ENCODE measurements around the gene MAJIN. TPM values are rescaled to one million over a fixed set of nuclear protein-coding genes. Genes with fewer than 3 reads are reported as not detected.

Gene MAJIN
- total RNA-seq, 1 experiment from 2014 or later, result not detected

GRCh38 chr11:64931290-64931689, 40.6 kb downstream of the MAJIN start:
- Histone ChIP-seq H3K4me1 (no peaks in the 10 kb centered on the region; the same call in 1 of the 2 replicates), H3K27me3 (no peaks in the 10 kb centered on the region), H3K4me3 (no peak overlapping the region), H3K27ac (no peak overlapping the region), H3K9me3 (replicated peaks) (no peaks in the 10 kb centered on the region), H3K36me3 (no peaks in the 10 kb centered on the region)
- DNase-seq, result no peak

GRCh38 chr11:64930340-64930739, 41.6 kb downstream of the MAJIN start:
- Histone ChIP-seq H3K27me3 (no peaks in the 10 kb centered on the region), H3K4me1 (no peaks in the 10 kb centered on the region; the same call in 1 of the 2 replicates), H3K36me3 (no peaks in the 10 kb centered on the region), H3K4me3 (no peak overlapping the region), H3K9me3 (replicated peaks) (no peaks in the 10 kb centered on the region), H3K27ac (no peak overlapping the region)
- no peak for DNase-seq

GRCh38 chr11:64929625-64930024, 42.3 kb downstream of the MAJIN start:
- no peaks in the 10 kb centered on the region for H3K36me3 ChIP-seq
- no peak for DNase-seq
- no peaks in the 10 kb centered on the region for H3K9me3 ChIP-seq (replicated peaks)
- no peak overlapping the region for H3K4me3 ChIP-seq
- no peak overlapping the region for H3K27ac ChIP-seq
- no peaks in the 10 kb centered on the region for H3K4me1 ChIP-seq
- no peaks in the 10 kb centered on the region for H3K27me3 ChIP-seq

- H3K4me3 ChIP-seq, result no peak overlapping the region
- H3K4me1 ChIP-seq, result no peaks in the 10 kb centered on the region
- no peaks in the 10 kb centered on the region for H3K36me3 ChIP-seq
- H3K27me3 ChIP-seq, result no peaks in the 10 kb centered on the region
- no peak for DNase-seq
- no peak overlapping the region for H3K27ac ChIP-seq
- H3K9me3 ChIP-seq (replicated peaks), result no peaks in the 10 kb centered on the region
Measured at GRCh38 chr11:64928957-64929356, 43.0 kb downstream of the MAJIN start.

GRCh38 chr11:64926689-64927088, 45.2 kb downstream of the MAJIN start:
- Histone ChIP-seq H3K4me1 (no peaks in the 10 kb centered on the region), H3K9me3 (replicated peaks) (no peaks in the 10 kb centered on the region), H3K36me3 (no peaks in the 10 kb centered on the region), H3K4me3 (no peak overlapping the region), H3K27me3 (no peaks in the 10 kb centered on the region), H3K27ac (no peak overlapping the region)
- no peak for DNase-seq

GRCh38 chr11:64925536-64926436, 46.1 kb downstream of the MAJIN start:
- no peaks in the 10 kb centered on the region for H3K9me3 ChIP-seq (replicated peaks)
- DNase-seq, result no peak
- H3K27ac ChIP-seq, result no peak overlapping the region

GRCh38 chr11:64924910-64925284, 47.0 kb downstream of the MAJIN start:
- Histone ChIP-seq H3K27me3 (no peaks in the 10 kb centered on the region), H3K4me3 (peak overlapping the region; percentile 67), H3K4me1 (no peaks in the 10 kb centered on the region), H3K36me3 (no peaks in the 10 kb centered on the region), H3K27ac (peak overlapping the region; percentile 59; the same call in 1 of the 2 replicates), H3K9me3 (replicated peaks) (no peaks in the 10 kb centered on the region)
- DNase-seq, result peak in 1 of 2 experiments; percentile 26

More at GRCh38 chr11:64925536-64926436, 46.1 kb downstream of the MAJIN start:
- no peaks in the 10 kb centered on the region for H3K36me3 ChIP-seq
- H3K4me1 ChIP-seq, result no peaks in the 10 kb centered on the region
- no peaks in the 10 kb centered on the region for H3K27me3 ChIP-seq
- peak overlapping the region; percentile 67; the same call in 1 of the 2 replicates for H3K4me3 ChIP-seq

GRCh38 chr11:64923944-64924909, 47.7 kb downstream of the MAJIN start, which contains the start of gene PPP2R5B:
TSS of gene PPP2R5B (plus strand) at chr11:64924689. CDS start at chr11:64925735, 1,046 bp downstream.
- DNase-seq, result peak; percentile 91
- Histone ChIP-seq H3K4me3 (peak within 1 kb of the TSS; percentile 67), H3K27me3 (no peaks in the 10 kb centered on the region), H3K27ac (peak within 1 kb of the TSS; percentile 59), H3K36me3 (no peaks in the 10 kb centered on the region), H3K4me1 (no peaks in the 10 kb centered on the region), H3K9me3 (replicated peaks) (no peaks in the 10 kb centered on the region)

GRCh38 chr11:64923151-64923661, 48.7 kb downstream of the MAJIN start:
- Histone ChIP-seq H3K4me1 (no peaks in the 10 kb centered on the region), H3K27me3 (no peaks in the 10 kb centered on the region), H3K9me3 (replicated peaks) (no peaks in the 10 kb centered on the region), H3K36me3 (no peaks in the 10 kb centered on the region), H3K4me3 (no peak overlapping the region), H3K27ac (no peak overlapping the region)
- DNase-seq, result no peak

GRCh38 chr11:64921384-64921783, 50.5 kb downstream of the MAJIN start:
- Histone ChIP-seq H3K27ac (no peak overlapping the region), H3K4me3 (no peak overlapping the region), H3K9me3 (replicated peaks) (no peaks in the 10 kb centered on the region), H3K36me3 (no peaks in the 10 kb centered on the region), H3K4me1 (no peaks in the 10 kb centered on the region), H3K27me3 (no peaks in the 10 kb centered on the region)
- DNase-seq, result no peak

GRCh38 chr11:64920124-64920523, 51.8 kb downstream of the MAJIN start:
- H3K27ac ChIP-seq, result no peak overlapping the region
- no peaks in the 10 kb centered on the region for H3K36me3 ChIP-seq

GRCh38 chr11:64919627-64920026, 52.3 kb downstream of the MAJIN start:
- H3K4me3 ChIP-seq, result no peak overlapping the region
- H3K27ac ChIP-seq, result no peak overlapping the region
- H3K36me3 ChIP-seq, result no peaks in the 10 kb centered on the region
- H3K4me1 ChIP-seq, result no peaks in the 10 kb centered on the region
- no peak for DNase-seq
- no peaks in the 10 kb centered on the region for H3K9me3 ChIP-seq (replicated peaks)
- H3K27me3 ChIP-seq, result no peaks in the 10 kb centered on the region

More at GRCh38 chr11:64920124-64920523, 51.8 kb downstream of the MAJIN start:
- Histone ChIP-seq H3K9me3 (replicated peaks) (no peaks in the 10 kb centered on the region), H3K4me1 (no peaks in the 10 kb centered on the region), H3K4me3 (no peak overlapping the region), H3K27me3 (no peaks in the 10 kb centered on the region)
- no peak for DNase-seq

GRCh38 chr11:64918017-64918416, 53.9 kb downstream of the MAJIN start:
- peak in 1 of 2 experiments; percentile 32 for DNase-seq
- Histone ChIP-seq H3K4me1 (no peaks in the 10 kb centered on the region), H3K27ac (no peak overlapping the region)

GRCh38 chr11:64917663-64917995, 54.3 kb downstream of the MAJIN start:
- no peaks in the 10 kb centered on the region for H3K9me3 ChIP-seq (replicated peaks)
- H3K4me1 ChIP-seq, result no peaks in the 10 kb centered on the region
- H3K27ac ChIP-seq, result no peak overlapping the region
- peak overlapping the region; percentile 46 for H3K4me3 ChIP-seq
- H3K36me3 ChIP-seq, result no peaks in the 10 kb centered on the region
- no peak for DNase-seq
- no peaks in the 10 kb centered on the region for H3K27me3 ChIP-seq

More at GRCh38 chr11:64918017-64918416, 53.9 kb downstream of the MAJIN start:
- Histone ChIP-seq H3K27me3 (no peaks in the 10 kb centered on the region), H3K36me3 (no peaks in the 10 kb centered on the region), H3K9me3 (replicated peaks) (no peaks in the 10 kb centered on the region), H3K4me3 (peak overlapping the region; percentile 46)
